NB4 (cell line): ENCODE data around the gene DAD1.

ENCODE experiments used
- DNase-seq: peaks from one replicate; pipeline ENCODE4 v3.0.0; 2010; ENCODE audit warnings: low read depth
- H3K4me3 ChIP-seq: one replicate; pipeline ENCODE4 v1.5.1; 2011; ENCODE audit warnings: mild to moderate bottlenecking, low read depth, low read length, moderate library complexity
- MYC ChIP-seq: IDR thresholded peaks from 2 replicates; pipeline ENCODE4 v1.6.1; 2011; ENCODE audit warnings: low read depth, low read length
- POLR2A ChIP-seq: IDR thresholded peaks from 2 replicates; pipeline ENCODE4 v1.6.1; 2011; ENCODE audit warnings: mild to moderate bottlenecking; ENCODE audit not compliant: insufficient read length; ENCODE audit errors: extremely low read depth
- TF ChIP-seq, protein P1 (sequence below): IDR thresholded peaks from 2 replicates; pipeline ENCODE4 v1.6.1; 2011; ENCODE audit warnings: low read depth, low read length
- TF ChIP-seq, protein P2 (sequence below): IDR thresholded peaks from one replicate; pipeline ENCODE4 v1.5.1; 2012; ENCODE audit warnings: low read depth, low read length

The DAD1 gene

DNA sequence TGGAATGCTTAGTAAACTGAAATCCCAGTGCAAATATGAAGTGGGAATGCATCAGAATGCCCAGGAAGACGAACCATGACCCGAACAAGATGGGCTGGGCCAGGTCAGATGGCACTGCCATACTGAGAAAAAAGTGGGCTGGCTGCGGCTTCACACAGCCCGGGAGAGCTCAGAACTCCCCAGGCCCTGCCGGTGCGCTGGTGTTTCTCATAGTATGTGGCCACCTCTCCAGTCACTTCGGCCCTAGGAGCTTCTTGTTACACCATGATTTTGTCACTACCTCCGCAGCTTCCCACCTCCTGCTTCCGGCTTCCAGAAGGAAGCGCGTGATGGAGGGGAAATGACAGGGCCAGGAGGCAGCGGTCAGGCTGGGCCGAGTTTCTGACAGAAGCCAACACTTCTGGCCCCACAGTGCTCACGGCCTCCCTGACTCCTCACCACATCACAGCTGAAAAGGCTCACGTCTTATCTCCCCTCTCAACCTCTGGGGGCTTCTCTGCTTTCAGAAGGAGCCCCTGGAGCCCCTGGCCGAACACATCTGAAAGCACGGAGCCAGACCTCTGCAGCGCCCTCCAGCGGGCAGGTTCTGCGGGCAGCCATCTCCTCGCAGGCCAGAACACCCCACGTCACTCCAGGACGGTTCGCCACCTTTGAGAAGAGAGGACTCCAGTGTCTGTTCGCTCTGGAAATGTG is 30.7 kb downstream of the DAD1 start:
- peak; percentile 36 for DNase-seq
- TF ChIP-seq MYC (no peak), POLR2A (no peak)
- TF ChIP-seq, protein P1, sequence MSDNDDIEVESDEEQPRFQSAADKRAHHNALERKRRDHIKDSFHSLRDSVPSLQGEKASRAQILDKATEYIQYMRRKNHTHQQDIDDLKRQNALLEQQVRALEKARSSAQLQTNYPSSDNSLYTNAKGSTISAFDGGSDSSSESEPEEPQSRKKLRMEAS: no peak
- TF ChIP-seq, protein P2, sequence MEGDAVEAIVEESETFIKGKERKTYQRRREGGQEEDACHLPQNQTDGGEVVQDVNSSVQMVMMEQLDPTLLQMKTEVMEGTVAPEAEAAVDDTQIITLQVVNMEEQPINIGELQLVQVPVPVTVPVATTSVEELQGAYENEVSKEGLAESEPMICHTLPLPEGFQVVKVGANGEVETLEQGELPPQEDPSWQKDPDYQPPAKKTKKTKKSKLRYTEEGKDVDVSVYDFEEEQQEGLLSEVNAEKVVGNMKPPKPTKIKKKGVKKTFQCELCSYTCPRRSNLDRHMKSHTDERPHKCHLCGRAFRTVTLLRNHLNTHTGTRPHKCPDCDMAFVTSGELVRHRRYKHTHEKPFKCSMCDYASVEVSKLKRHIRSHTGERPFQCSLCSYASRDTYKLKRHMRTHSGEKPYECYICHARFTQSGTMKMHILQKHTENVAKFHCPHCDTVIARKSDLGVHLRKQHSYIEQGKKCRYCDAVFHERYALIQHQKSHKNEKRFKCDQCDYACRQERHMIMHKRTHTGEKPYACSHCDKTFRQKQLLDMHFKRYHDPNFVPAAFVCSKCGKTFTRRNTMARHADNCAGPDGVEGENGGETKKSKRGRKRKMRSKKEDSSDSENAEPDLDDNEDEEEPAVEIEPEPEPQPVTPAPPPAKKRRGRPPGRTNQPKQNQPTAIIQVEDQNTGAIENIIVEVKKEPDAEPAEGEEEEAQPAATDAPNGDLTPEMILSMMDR: no peak
- H3K4me3 ChIP-seq: peak overlapping the region; percentile 66

DNA sequence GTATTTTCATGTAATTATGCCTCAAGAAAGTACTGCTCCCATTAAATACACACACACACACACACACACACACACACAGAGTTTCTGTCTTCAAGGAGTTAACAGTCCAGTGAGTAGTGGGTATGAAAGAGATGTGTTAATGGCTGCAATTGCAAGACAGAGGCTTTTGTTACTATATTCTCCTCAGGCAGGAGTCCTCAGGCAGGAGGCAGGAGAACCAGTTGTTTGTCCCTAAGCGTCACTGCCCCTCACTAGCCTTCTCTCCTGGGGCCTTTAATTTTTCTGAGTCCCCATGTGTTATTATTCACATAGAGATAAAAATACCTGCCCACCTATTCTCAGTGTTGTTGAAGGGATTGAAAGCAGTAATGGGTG is 31.2 kb downstream of the DAD1 start:
- peak overlapping the region; percentile 66 for H3K4me3 ChIP-seq

DNA sequence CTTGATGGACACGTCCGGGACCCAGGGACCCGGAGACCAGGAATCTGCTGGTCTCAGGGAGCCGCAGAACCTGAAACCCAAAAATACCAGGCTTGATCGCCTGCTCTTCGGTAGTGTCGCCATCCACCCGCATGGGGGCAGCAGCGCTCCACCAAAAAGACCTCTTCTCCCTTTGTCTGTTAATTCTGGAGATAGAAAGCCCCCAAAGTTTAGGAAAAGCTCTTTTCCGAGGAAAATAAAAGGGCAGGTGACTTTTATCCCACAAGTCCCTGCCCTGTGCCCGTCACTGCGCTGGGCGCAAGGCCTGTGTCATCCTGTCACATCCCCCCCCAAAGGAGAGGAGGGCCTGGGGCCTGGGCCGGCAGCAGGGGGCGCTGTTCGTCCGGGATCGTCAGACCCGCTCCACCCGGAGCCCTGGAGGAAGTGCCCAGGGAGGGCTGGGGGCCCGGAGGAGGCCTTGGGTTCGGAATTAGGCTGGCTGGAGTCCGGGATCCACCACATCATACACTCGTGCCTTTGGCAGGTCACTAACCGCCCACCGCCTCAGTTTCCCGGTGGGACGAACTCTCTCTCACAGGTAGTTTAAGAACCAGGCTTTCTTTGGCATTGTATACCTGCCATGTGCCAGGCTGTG is 31.9 kb downstream of the DAD1 start:
- peak overlapping the region; percentile 66 for H3K4me3 ChIP-seq
- DNase-seq: peak; percentile 93
- TF ChIP-seq POLR2A: peak; percentile 9
- no peak for TF ChIP-seq MYC
- TF ChIP-seq, protein P1: peak; percentile 39; the same call in 1 of the 2 replicates
- TF ChIP-seq, protein P2: peak; percentile 61

More for the DNA sequence above, 31.2 kb downstream of the DAD1 start:
- peak; percentile 37 for DNase-seq
- TF ChIP-seq MYC: no peak
- TF ChIP-seq, protein P2: no peak
- no peak for TF ChIP-seq POLR2A
- TF ChIP-seq, protein P1: no peak

DNA sequence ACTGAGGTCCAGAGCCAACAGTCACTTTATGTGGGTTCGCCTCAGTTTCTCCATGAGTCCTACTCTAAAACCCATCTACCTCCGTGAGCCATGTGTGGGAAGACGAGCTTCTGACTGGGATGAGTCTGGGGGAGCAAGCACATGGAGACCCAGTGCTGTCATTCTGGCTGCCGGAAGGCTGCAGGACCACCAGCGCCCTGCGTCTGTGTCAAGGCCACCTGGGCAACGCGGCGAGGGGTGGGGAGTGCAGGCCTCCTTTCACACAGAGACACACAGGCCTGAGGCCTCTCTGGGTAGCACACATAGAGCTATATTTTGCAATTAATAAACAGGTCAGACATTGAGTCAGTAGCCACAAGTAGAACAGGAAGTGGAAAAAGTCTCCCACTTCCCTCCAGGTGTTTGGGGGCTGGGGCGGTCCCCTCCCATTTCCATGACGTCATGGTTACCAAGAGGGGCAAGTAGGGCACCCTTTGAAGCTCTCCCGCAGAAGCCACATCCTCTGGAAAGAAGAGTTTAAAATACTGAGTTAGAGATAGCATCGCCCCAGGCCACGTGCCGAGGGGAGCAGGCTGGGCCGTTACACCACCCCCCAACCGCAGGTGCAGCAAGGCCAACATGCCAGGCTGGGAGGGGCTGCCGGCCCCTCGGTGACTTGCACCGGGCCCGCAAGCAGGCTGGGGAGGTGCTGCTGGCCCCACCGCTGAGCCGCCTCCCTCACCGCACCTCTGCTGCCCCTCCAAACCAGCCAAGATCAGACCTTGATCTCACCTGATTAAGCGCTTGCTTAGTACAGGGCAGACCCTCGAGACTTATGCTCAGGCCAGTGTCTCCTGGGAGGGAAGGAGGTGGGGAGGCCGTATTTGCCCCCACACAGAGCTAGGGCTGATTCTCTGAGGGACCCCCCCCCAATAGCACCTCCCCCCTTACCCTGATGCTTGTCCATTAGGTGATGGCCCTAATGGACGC is 32.7 kb downstream of the DAD1 start:
- peak; percentile 99 for DNase-seq
- peak overlapping the region; percentile 66 for H3K4me3 ChIP-seq
- TF ChIP-seq, protein P2: no peak
- TF ChIP-seq POLR2A (peak; percentile 1), MYC (peak; percentile 100)
- TF ChIP-seq, protein P1: peak; percentile 98

DNA sequence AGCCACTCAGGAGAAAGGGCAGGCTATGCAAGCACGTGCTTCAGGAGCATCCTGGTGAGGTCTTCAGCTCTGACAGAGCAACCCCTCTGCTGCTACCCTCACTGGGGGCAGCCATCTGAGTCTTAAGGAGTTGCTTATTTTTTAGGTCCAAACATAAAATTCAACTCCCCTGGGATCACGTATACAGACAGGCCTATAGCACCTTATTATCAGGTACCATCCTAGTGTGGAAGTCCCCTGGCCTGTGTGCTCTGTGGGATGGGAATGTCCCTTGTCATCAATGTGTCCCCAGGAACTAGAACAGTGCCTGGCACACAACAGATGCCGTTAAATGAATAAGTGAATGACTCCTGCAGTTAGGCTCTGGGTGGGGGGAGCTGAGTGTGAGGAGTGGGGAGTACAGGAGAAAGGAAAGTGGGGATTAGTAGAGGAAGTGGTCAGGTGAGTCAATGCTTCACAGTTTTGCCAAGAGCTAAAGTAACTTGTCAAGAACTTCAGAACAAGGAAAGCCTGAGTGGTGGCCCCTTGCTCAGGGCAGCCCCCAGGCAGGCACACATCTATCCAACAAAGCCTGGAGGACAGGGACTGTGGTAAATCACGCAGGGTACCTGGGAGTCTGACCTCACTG is 33.5 kb downstream of the DAD1 start:
- H3K4me3 ChIP-seq: no peak overlapping the region
- TF ChIP-seq MYC: no peak
- peak; percentile 18 for TF ChIP-seq POLR2A
- TF ChIP-seq, protein P1: no peak
- TF ChIP-seq, protein P2: no peak
- DNase-seq: peak; percentile 83
